Karpas-422 (cell line): Measurements from ENCODE around the gene NPAS3. TPM values are rescaled to one million over a fixed set of nuclear protein-coding genes. Genes with fewer than 3 reads are reported as not detected.

Experiments used
- DNase-seq: peaks from one replicate; pipeline ENCODE4 v3.0.0-alpha.2; 2015
- H2AFZ ChIP-seq: fragments of 200-600 bp; sonication (generic); 2 replicates; pipeline ENCODE4 v1.6.1; 2014; ENCODE audit warnings: antibody characterized with exemption, low read length, mixed read lengths
- H3K27ac ChIP-seq: fragments of 200-600 bp; sonication (generic); 2 replicates; pipeline ENCODE4 v1.5.1; 2014; ENCODE audit warnings: mild to moderate bottlenecking, low read length, moderate library complexity
- H3K27me3 ChIP-seq: fragments of 200-600 bp; sonication (generic); 2 replicates; pipeline ENCODE4 v1.6.1; 2014; ENCODE audit warnings: low read length, mixed read lengths
- H3K36me3 ChIP-seq: fragments of 200-600 bp; sonication (generic); 2 replicates; pipeline ENCODE4 v1.6.1; 2014; ENCODE audit warnings: low read length, mixed read lengths; ENCODE audit not compliant: insufficient read depth
- H3K4me1 ChIP-seq: fragments of 200-600 bp; sonication (generic); 2 replicates; pipeline ENCODE4 v1.6.1; 2014; ENCODE audit warnings: mild to moderate bottlenecking, low read length, mixed read lengths
- H3K4me2 ChIP-seq: fragments of 200-600 bp; sonication (generic); 2 replicates; pipeline ENCODE4 v1.6.1; 2014; ENCODE audit warnings: low read length, low read depth, mild to moderate bottlenecking; ENCODE audit not compliant: poor library complexity, severe bottlenecking
- H3K4me3 ChIP-seq: fragments of 200-600 bp; sonication (generic); 2 replicates; pipeline ENCODE4 v1.5.1; 2014; ENCODE audit warnings: mild to moderate bottlenecking, antibody characterized with exemption, low read length, mixed read lengths
- H3K79me2 ChIP-seq: fragments of 200-600 bp; sonication (generic); 2 replicates; pipeline ENCODE4 v1.6.1; 2014; ENCODE audit warnings: mild to moderate bottlenecking, low read length, mixed read lengths
- H3K9ac ChIP-seq: fragments of 200-600 bp; sonication (generic); 2 replicates; pipeline ENCODE4 v1.6.0; 2014; ENCODE audit warnings: low read length
- H3K9me2 ChIP-seq: fragments of 200-600 bp; sonication (generic), shearing (Covaris generic); replicated peaks from 2 replicates; pipeline ENCODE4 v1.6.0; 2014; ENCODE audit warnings: mild to moderate bottlenecking, low read length, moderate library complexity; ENCODE audit not compliant: insufficient read depth
- H3K9me3 ChIP-seq: fragments of 300-700, 200-600 bp; sonication (generic); 2 replicates; pipeline ENCODE4 v1.6.1; 2014; ENCODE audit warnings: low read length, mixed read lengths
- H4K20me1 ChIP-seq: fragments of 200-600 bp; sonication (generic); 2 replicates; pipeline ENCODE4 v1.6.1; 2014; ENCODE audit warnings: mild to moderate bottlenecking, antibody characterized with exemption, low read length, low read depth; ENCODE audit not compliant: insufficient read depth
- total RNA-seq: library from RNA; depleted of rRNA; stranded (reverse); fragments of >200 nt; shearing (Covaris generic); gene quantifications from 2 replicates; pipeline ENCODE4 v1.2.3, GENCODE V29; 2014; ENCODE audit warnings: low replicate concordance; rRNA removed

Gene NPAS3
- total RNA-seq = 1.6 and 6.9 TPM in 2 replicates

GRCh38 chr14:32938719-32939253 lies at the start of gene NPAS3:
Gene NPAS3, plus strand, starts transcription at chr14:32938879.
- no peak within 1 kb of the TSS for H3K4me2 ChIP-seq

DNA sequence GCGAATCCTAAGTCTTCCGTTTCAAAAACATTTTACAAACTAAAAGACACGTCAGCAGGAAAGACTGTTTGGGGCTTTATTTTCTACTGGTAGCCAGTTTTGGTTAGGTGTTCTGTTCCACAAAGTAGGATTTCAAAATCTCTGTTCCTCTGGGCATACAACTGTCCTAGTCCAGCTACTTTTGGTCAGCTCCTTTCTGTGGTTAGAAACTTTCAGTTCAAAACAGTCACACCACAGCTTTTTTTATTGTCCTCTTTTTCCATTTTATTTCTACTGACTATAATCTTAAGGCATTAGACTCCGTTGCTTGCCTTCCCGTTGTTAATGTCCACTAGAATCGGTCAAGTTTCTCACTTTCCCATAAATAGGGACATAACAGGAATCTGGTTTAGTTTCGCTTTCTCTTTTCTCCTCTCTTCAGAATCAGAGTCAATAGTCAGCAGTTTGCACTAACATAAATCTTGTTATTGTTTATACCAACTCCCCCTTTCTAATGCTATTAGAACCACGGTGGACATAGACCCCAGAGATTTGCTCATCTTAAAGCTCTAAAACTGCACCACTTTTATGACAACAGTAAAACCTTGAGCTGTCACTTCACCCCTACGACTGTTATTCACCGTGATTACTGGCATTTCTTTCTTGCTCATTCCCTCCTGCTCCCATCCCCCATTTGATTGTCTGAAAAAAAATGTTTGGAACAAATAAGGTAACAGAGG lies 41.5 kb upstream of the NPAS3 start:
- H3K9me2 ChIP-seq = no peaks in the 10 kb centered on the region
- H3K9ac ChIP-seq = no peak overlapping the region
- no peaks in the 10 kb centered on the region for H3K27me3 ChIP-seq
- H3K4me3 ChIP-seq = no peak overlapping the region
- no peak for DNase-seq
- no peak overlapping the region for H3K27ac ChIP-seq
- H3K36me3 ChIP-seq = no peaks in the 10 kb centered on the region
- no peaks in the 10 kb centered on the region for H3K4me1 ChIP-seq
- H3K9me3 ChIP-seq = no peaks in the 10 kb centered on the region
- no peaks in the 10 kb centered on the region for H4K20me1 ChIP-seq
- no peak overlapping the region for H3K4me2 ChIP-seq
- no peak overlapping the region for H2AFZ ChIP-seq
- no peaks in the 10 kb centered on the region for H3K79me2 ChIP-seq

More at GRCh38 chr14:32938719-32939253, at the start of gene NPAS3:
- Histone ChIP-seq H3K9ac (no peak within 1 kb of the TSS), H4K20me1 (no peaks in the 10 kb centered on the region), H3K4me3 (no peak within 1 kb of the TSS), H3K9me3 (peaks cover 3% of the 10 kb centered on the region), H3K27ac (no peak within 1 kb of the TSS), H3K36me3 (no peaks in the 10 kb centered on the region), H3K9me2 (no peaks in the 10 kb centered on the region), H2AFZ (no peak within 1 kb of the TSS), H3K79me2 (no peaks in the 10 kb centered on the region), H3K27me3 (no peaks in the 10 kb centered on the region), H3K4me1 (no peaks in the 10 kb centered on the region)
- no peak for DNase-seq

DNA sequence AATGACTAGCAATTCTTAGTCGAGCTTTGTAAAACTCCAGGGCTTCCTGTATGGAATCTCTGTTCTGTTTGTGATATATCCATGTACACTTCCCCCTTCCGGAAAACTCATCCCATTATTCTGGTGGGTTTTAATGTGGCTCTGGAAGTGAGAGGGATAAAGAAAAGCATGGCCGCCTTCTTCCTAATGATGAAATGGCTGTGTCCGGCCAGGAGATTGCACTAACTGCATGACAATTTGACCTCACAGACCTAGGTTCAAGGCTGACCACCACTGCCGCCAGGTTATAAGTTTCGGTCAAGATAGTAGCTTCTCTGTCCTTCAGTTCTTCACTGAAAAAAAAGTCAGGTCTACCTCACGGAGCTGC lies 41.0 kb upstream of the NPAS3 start:
- Histone ChIP-seq H3K27me3 (no peaks in the 10 kb centered on the region), H3K4me1 (no peaks in the 10 kb centered on the region), H3K9me2 (no peaks in the 10 kb centered on the region), H3K36me3 (no peaks in the 10 kb centered on the region), H2AFZ (no peak overlapping the region), H4K20me1 (no peaks in the 10 kb centered on the region), H3K9ac (no peak overlapping the region), H3K79me2 (no peaks in the 10 kb centered on the region), H3K4me3 (no peak overlapping the region), H3K4me2 (no peak overlapping the region), H3K9me3 (no peaks in the 10 kb centered on the region), H3K27ac (no peak overlapping the region)
- DNase-seq = no peak

- Histone ChIP-seq H3K36me3 (no peaks in the 10 kb centered on the region), H3K4me1 (no peaks in the 10 kb centered on the region), H4K20me1 (no peaks in the 10 kb centered on the region), H3K9me3 (no peaks in the 10 kb centered on the region), H3K9ac (no peak overlapping the region), H3K9me2 (no peaks in the 10 kb centered on the region), H3K4me3 (no peak overlapping the region), H3K27me3 (no peaks in the 10 kb centered on the region), H3K4me2 (no peak overlapping the region), H2AFZ (no peak overlapping the region), H3K27ac (no peak overlapping the region), H3K79me2 (no peaks in the 10 kb centered on the region)
- DNase-seq = no peak
Measured at GRCh38 chr14:32898876-32899275, 39.8 kb upstream of the NPAS3 start.

DNA sequence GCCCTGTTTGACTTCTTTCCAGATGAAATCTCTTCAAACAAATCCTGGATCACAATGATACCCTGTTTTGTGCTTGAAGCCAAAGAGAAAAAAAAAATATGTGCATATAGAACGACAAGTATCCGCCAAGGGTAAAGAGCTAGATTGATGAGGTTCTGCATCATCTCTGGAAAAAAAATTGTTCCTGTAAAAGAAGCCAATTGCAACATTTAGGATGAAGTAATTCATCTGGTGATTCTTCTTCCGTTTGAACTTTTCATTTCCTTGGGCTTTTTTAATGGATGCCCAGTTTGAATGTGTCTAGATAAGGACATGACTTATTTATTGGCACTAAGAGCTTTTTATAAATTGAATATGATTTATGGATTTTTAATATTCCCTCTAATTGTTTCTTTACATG lies 38.1 kb upstream of the NPAS3 start:
- H3K79me2 ChIP-seq = no peaks in the 10 kb centered on the region
- no peak for DNase-seq
- no peak overlapping the region for H3K4me2 ChIP-seq
- H3K27me3 ChIP-seq = no peaks in the 10 kb centered on the region
- H3K9ac ChIP-seq = no peak overlapping the region
- H3K4me1 ChIP-seq = no peaks in the 10 kb centered on the region
- no peaks in the 10 kb centered on the region for H3K36me3 ChIP-seq
- H3K9me3 ChIP-seq = no peaks in the 10 kb centered on the region
- no peak overlapping the region for H3K4me3 ChIP-seq
- no peak overlapping the region for H2AFZ ChIP-seq
- H4K20me1 ChIP-seq = no peaks in the 10 kb centered on the region
- H3K27ac ChIP-seq = no peak overlapping the region
- no peaks in the 10 kb centered on the region for H3K9me2 ChIP-seq

DNA sequence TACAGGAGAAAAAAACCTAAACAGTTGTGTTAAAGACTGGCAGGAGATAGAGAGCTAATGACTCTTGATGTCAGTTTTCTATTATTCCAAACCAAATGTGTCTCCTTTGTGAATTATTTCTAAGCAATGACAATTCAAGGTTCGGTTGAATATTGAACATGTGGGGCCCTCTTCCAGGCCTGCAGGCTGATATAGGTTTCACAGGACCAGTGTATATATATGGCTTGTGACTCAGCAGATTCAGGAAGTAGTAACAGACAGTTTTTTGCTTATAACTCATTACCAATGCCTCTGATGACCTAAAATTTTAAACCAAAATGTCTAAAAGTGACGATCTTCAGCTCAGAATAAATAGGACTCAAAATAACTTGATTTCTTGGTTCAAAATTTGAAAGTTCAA lies 33.7 kb upstream of the NPAS3 start:
- Histone ChIP-seq H3K4me1 (no peaks in the 10 kb centered on the region), H3K4me2 (no peak overlapping the region), H2AFZ (no peak overlapping the region), H3K27me3 (no peaks in the 10 kb centered on the region), H3K36me3 (no peaks in the 10 kb centered on the region), H4K20me1 (no peaks in the 10 kb centered on the region), H3K9me2 (no peaks in the 10 kb centered on the region), H3K79me2 (no peaks in the 10 kb centered on the region), H3K27ac (no peak overlapping the region), H3K9me3 (no peaks in the 10 kb centered on the region), H3K4me3 (no peak overlapping the region), H3K9ac (no peak overlapping the region)
- DNase-seq = no peak

GRCh38 chr14:32906672-32907071 lies 32.0 kb upstream of the NPAS3 start:
- H3K27ac ChIP-seq = no peak overlapping the region
- H4K20me1 ChIP-seq = no peaks in the 10 kb centered on the region
- no peaks in the 10 kb centered on the region for H3K27me3 ChIP-seq
- no peaks in the 10 kb centered on the region for H3K36me3 ChIP-seq
- H3K9me2 ChIP-seq = no peaks in the 10 kb centered on the region
- no peak overlapping the region for H3K4me2 ChIP-seq
- H3K4me3 ChIP-seq = no peak overlapping the region
- no peaks in the 10 kb centered on the region for H3K4me1 ChIP-seq
- H3K79me2 ChIP-seq = no peaks in the 10 kb centered on the region
- no peak for DNase-seq
- H3K9me3 ChIP-seq = no peaks in the 10 kb centered on the region
- H3K9ac ChIP-seq = no peak overlapping the region
- H2AFZ ChIP-seq = no peak overlapping the region

GRCh38 chr14:32908196-32909084 lies 30.2 kb upstream of the NPAS3 start:
- no peak overlapping the region for H3K27ac ChIP-seq
- H4K20me1 ChIP-seq = no peaks in the 10 kb centered on the region
- no peak overlapping the region for H3K4me3 ChIP-seq
- no peaks in the 10 kb centered on the region for H3K36me3 ChIP-seq
- H2AFZ ChIP-seq = no peak overlapping the region
- no peak for DNase-seq
- no peaks in the 10 kb centered on the region for H3K9me2 ChIP-seq
- no peaks in the 10 kb centered on the region for H3K9me3 ChIP-seq
- H3K27me3 ChIP-seq = no peaks in the 10 kb centered on the region
- H3K4me1 ChIP-seq = no peaks in the 10 kb centered on the region
- no peak overlapping the region for H3K9ac ChIP-seq
- no peak overlapping the region for H3K4me2 ChIP-seq
- H3K79me2 ChIP-seq = no peaks in the 10 kb centered on the region
